ENCODE data around the gene IFNGR2. TPM values are rescaled to one million over a fixed set of nuclear protein-coding genes. Genes with fewer than 3 reads are reported as not detected.
A peak's percentile ranks its signal among the peaks of the same experiment; 100 is the strongest.
"Not testable (repeated sequence)": the region's sequence is repeated elsewhere in the genome, so short reads cannot be mapped to it uniquely, and the experiment has no call there.

IFNGR2 gene
- polyA plus RNA-seq, 1 donor: 52.7 TPM

DNA sequence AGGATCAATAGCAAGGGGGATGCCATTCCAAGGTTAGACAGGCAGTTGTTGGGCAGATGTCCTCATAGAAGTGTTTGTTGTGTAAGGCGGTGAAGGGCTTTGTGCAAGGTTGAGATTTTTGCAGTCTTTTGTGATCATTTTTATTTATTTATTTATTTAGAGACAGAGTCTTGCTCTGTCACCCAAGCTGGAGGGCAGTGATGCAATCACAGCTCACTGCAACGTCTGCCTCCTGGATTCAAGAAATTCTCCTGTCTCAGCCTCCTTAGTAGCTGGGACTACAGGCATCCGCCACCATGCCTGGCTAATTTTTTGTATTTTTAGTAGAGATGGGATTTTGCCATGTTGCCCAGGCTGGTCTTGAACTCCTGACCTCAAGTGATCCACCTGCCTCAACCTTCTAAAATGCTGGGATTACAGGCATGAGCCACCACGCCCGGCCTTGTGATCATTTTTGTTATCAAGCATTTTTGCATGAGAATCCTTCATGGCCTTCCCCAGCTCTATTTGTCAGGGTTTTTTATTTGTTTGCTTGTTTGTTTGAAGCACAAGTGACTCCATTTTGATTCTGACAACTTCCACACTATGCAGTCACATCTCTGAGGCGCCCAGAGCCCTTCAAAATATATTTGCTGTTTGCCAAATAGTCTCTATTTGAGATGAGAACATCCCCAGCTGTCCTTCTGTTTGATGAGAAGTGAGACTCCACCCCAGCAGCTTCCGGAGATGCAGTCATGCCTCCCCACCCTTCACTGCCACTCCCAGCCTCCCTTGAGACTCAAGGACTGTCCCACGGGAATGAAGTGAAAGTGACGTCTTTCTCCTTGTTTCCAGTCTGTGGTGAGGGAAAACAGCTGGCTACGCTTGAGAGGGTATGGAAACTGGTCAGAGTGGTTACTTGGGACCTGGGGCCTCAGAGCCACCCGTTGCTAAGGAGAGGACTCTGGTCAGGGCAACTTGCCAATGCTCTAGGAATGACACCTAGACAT is 38.6 kb downstream of the IFNGR2 start:
- no peak for DNase-seq

- no peak for DNase-seq
These were observed 40.0 kb downstream of the IFNGR2 start for GRCh38 chr21:33443194-33443593.

DNA sequence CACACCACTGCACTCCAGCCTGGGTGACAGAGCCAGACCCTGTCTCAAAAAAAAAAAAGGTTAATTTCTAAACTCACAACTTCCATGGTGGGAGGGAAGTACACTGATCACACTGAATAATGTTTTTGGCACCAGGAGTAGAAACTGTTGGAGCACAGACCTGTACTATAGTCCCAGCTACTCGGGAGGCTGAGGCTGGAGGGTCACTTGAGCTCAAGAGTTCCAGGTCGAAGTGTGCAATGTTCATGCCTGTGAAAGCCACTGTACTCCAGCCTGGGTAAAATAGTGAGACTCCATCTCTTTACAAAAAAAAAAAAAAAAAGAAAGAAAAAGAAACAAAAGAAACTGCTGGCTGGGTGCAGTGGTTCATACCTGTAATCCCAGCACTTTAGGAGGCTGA is 41.3 kb downstream of the IFNGR2 start:
- no peak for DNase-seq

DNA sequence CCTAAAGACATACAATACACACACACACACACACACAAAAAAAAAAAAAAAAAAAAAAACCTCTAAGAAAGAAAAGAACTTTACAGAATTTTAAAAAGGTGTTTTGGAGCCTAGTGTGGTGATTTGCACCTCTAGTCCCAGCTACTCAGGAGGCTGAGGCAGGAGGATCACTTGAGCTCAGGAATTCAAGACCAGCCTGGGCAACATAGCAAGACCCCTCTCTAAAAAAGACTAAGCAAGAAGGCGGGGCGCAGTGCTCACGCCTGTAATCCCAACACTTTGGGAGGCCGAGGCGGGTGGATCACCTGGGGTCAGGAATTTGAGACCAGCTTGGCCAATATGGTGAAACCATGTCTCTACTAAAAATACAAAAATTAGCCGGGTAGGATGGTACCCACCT is 43.4 kb downstream of the IFNGR2 start:
- not testable (repeated sequence) for DNase-seq

- no peak for DNase-seq
These were observed 46.4 kb downstream of the IFNGR2 start for GRCh38 chr21:33449616-33450015.

- no peak for DNase-seq
These were observed 48.4 kb downstream of the IFNGR2 start for GRCh38 chr21:33451634-33452071.

DNA sequence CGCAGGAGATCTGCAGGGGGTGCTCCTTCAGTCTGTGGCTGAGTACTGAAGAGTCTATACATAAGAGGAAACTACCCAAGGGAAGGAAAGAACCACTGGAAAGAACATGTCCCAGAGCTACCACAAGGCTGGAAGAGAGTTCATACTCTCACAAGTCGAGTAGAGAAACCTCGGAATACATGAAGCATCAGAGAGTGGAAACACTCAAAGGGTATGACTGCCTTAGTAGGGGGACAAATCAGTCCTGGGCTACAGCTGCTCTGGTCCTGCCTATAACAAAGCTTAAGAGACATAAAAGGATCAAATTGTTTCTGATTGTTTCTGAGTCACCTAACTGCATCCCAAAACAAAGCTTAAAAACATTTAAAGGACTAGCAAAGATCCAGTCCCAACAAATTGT is 49.1 kb downstream of the IFNGR2 start:
- no peak for DNase-seq

GRCh38 chr21:33455686-33456446 is 52.7 kb downstream of the IFNGR2 start:
- DNase-seq: no peak

GRCh38 chr21:33458861-33459260 is 55.6 kb downstream of the IFNGR2 start:
- DNase-seq: no peak

GRCh38 chr21:33461538-33462250 is 58.5 kb downstream of the IFNGR2 start:
- no peak for DNase-seq

GRCh38 chr21:33469183-33469582 is 66.0 kb downstream of the IFNGR2 start:
- not testable (repeated sequence) for DNase-seq

GRCh38 chr21:33470701-33471100 is 67.5 kb downstream of the IFNGR2 start:
- DNase-seq: no peak

GRCh38 chr21:33473344-33473743 is 70.1 kb downstream of the IFNGR2 start:
- DNase-seq: no peak

DNA sequence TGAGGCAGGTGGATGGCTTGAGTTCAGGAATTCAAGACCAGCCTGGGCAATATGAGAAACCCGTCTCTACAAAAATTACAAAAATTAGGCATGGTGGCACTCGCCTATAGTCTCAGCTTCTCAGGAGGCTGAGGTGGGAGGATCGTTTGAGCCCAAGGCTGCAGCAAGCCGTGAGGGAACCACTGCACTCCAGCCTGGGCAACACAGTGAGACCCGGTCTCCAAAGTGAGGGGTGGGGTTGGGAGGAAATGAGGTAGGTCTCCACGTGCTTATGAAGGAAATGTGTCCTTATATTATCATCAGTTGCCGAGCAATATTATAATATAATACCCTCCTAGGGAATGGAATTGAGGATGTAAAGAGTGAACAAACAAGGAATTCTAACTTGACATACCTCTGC is 73.9 kb downstream of the IFNGR2 start:
- no peak for DNase-seq

DNA sequence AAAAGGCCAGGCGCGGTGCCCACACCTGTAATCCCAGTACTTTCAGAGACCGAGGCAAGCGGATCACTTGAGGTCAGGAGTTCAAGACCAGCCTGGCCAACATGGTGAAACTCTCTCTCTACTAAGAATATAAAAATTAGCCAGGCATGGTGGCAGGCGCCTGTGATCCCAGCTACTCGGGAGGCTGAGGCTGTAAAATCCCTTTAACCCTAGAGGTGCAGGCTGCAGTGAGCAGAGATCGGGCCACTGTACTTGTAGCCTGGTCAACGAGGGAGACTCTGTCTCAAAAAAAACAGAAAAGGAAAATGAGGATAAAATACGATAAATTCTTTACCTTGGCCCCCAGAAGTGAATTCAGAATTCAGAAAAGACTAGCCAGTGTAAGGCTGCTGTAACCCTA is 75.0 kb downstream of the IFNGR2 start:
- no peak for DNase-seq

- peak; percentile 29 for DNase-seq
These were observed 75.9 kb downstream of the IFNGR2 start for GRCh38 chr21:33478935-33479678.

DNA sequence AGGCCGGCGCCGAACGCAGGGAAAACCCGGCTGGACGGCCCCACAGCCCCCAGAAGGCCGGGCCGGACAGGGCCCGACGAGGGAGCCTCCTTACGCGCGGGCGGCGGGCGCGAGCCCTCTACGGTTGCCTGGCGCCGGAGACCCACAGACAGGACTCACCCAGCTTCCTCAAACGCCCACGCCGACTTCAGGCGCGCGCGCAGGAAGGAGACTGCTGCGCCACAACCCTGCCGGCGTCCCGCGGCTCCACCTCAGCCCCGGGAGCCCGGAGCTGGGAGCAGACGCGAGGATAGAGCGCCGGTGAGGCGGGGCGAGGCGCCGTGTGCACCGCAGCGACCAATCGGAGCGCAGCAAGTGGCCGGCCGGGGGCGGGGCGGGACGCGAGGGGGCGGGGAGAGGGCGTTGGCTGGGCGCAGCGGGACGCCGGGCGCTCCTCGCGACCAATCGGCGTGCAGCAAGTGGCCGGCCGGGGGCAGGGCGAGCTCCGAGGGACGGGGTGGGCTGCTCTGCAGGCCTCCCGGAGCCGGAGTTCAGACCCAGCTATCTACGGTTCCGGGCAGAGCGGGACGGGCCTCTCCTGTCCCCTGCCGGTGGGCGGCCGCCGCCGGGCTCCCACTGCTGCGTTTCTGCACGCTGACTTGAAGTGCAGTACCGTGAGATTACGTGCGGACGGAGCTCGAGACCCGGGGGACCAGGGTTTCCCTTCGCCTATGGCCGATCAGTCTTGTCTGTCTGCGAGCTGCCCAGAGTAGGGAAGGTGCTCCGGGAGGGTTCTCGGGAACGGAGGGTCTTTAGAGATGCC is 76.7 kb downstream of the IFNGR2 start, which contains the start of gene TMEM50B:
TSS of gene TMEM50B (minus strand) at position 296 of the 802 bp plus-strand sequence. CDS start 11,089 bp downstream, outside the sequence.
- DNase-seq: peak; percentile 94

DNA sequence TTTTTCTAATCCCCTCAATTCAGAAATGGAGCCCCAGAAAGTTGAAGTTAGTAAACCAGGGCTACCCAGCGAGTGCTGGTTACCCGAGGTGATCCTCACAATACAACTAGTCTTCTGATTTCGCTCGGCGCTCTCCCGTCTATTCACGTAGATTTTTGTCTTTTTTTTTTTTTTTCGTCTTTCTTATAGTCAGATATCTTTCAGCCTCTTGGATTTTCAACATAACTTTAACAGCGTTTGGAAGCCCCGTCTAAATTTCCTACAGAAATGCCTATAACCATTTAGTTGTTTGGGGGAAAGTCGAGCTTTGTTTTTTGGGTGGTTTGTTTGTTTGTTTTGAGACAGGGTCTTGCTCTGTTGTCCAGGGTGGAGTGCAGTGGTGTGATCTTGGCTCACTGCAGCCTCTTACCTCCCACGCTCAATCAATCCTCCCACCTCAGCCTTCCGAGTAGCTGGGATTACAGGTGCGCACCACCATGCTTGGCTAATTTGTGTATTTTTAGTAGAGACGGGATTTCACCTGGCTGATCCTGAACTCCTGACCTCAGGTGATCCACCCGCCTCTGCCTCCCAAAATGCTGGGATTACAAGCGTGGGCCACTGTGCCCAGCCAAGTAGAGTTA is 77.4 kb downstream of the IFNGR2 start:
- no peak for DNase-seq

DNA sequence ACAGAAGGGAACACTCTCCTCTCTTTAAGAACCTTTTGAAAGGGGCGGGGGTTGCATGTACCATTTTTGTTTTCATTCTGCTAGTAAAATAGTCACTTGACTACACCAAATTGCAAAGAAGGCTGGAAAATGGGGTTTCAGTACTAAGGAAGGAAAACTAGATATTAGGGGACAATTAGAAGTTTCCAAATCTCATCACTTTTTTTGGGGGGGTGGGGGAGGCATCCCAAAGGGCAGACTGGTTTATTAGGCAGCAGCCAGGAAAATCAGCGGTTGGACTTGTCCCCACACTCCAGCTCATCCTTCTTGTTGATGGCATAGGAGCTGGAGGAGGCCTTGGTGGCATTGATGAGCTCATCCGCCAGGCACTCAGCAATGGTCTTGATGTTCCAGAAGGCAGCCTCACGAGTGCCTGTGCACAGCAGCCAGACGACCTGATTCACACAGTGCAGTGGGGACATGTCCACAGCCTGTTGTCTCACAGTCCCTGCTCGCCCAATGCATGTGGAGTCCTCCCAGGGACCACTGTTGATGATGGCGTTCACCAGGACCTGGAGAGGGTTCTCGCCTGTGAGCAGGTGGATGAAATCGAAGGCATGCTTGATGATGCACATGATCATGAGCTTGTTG is 78.2 kb downstream of the IFNGR2 start:
- DNase-seq: no peak

Measured in hindlimb muscle (tissue), 1 donor.